GM18498 (cell line): ENCODE results near the gene ZBTB26.
"Not testable (repeated sequence)": the region's sequence is repeated elsewhere in the genome, so short reads cannot be mapped to it uniquely, and the experiment has no call there.

Experiments
- ATAC-seq: cut with Tn5 transposase; IDR thresholded peaks from one replicate; pipeline ENCODE4 v1.9.1; 2021; ENCODE audit warnings: mild to moderate bottlenecking, moderate library complexity; ENCODE audit not compliant: unreplicated experiment

The ZBTB26 gene

GRCh38 chr9:122929796-122930354 is 1.4 kb downstream of the ZBTB26 start:
- ATAC-seq, result no peak

DNA sequence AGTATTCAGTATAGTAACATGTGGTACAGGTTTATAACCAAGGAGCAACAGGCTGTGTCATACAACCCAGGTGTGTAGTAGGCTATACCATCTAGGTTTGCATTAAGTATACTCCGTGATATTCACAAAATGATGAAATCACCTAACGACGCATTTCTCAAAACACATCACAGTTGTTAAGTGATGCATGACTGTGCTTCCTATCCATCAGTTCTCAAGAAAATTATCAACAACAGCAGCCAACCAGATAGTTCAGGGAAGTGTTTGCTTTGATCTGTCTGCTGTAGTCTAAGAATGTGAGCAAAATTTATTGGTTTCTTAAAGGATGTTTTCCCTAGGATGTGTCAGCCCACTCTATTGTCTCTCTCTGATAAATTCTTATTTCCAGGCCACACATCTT is 7.4 kb downstream of the ZBTB26 start:
- ATAC-seq, result no peak

DNA sequence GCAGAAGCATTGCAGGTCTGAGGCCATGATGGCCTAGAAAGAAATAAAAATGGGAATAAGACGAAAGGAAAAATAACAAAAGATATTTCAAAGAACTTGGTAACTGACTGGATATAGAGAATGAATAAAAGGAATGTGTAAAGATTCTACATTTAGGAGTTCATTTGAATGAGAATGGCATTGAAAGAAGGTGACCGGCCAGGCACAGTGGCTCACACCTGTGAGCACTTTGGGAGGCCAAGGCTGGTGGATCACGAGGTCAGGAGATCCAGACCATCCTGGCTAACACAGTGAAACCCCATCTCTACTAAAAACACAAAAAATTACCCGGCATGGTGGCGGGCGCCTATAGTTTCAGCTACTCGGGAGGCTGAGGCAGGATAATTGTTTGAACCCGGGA is 8.6 kb downstream of the ZBTB26 start:
- no peak for ATAC-seq

- ATAC-seq, result no peak
These were observed 13.0 kb downstream of the ZBTB26 start for GRCh38 chr9:122918310-122918709.

DNA sequence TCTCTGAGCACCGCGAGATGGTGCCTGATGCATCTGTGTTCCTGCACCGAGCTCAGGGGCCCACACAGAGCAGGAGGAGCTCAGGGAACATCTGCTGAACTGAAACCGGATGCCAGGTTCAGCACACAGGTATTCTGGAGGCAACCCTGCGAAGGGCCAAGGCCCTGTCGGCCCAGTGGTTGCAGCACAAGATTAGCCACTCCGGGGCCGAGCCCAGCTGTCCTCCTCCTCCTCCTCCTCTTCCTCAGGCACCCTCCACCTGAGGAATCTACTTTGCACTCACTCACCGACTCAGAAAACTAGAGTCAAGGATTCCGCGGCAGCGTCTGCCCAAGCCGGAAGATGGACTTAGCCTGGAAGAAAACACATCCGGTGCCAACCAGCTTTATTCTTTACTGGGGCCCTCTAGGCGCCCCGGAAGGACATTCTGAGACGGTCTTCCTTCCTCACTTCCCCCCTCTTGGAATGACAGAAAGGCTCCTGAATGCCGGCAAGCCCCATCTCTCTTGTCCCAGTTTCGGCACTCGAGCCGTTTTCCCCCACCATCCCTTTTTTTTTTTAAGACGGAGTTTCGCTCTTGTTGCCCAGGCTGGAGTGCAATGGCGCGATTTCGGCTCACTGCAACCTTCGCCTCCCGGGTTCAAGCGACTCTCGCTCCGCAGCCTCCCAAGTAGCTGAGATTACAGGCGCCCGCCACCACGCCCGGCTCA is 18.2 kb downstream of the ZBTB26 start, which contains the start of gene ZBTB6:
TSS of gene ZBTB6 (minus strand) at position 360 of the 710 bp plus-strand sequence. CDS start 1,251 bp downstream, outside the sequence.
- ATAC-seq, result peak; percentile 99

GRCh38 chr9:122912671-122912963 is 18.7 kb downstream of the ZBTB26 start:
- ATAC-seq, result no peak

- ATAC-seq, result not testable (repeated sequence)
These were observed 25.2 kb downstream of the ZBTB26 start for GRCh38 chr9:122906122-122906521.

DNA sequence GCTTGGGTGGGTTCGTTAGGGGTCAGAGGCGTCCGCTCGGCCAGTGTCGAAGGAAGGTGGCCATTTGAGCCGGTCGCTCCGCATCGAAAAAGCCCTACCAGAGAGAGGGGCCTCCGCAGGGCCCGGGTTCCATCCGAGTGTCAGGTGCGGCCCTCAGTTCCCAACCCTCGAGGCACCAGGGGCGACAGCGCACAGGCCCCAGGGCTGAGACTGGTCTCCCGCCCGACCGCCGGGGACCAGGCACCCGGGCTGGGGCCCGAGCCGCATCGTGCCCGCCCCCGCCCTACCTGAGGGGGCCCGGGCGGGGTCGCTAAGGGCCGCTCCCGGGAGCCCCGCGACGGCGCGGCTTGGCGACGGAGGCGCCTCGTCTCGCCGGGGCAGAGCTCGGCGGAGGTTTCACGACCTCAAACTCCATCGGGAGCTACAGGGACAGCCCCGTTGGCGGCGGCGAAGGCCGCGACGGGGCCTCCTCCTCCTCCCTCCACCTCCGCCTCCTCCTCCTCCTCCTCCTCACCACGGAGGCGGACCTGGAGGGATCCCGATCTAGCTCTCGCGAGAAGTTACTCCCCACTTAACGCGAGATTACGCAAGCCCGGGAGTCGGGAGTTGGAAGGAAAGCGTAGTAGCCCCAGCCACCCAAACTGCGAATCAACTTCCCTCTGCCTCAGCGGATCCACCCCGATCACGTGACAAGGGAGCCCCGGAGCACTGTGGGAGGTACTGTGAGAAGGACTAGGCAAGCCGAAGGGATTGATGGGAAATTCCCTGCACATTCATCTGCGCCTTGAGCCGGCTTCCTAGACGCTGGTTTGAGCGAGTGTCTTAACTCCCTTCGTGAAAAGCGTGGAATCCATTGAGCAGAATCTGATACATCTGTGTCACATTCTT is 26.2 kb downstream of the ZBTB26 start, which contains the start of gene RC3H2:
TSS of gene RC3H2 (minus strand) at position 537 of the 888 bp plus-strand sequence. CDS start 7,850 bp downstream, outside the sequence.
- ATAC-seq, result peak; percentile 90

DNA sequence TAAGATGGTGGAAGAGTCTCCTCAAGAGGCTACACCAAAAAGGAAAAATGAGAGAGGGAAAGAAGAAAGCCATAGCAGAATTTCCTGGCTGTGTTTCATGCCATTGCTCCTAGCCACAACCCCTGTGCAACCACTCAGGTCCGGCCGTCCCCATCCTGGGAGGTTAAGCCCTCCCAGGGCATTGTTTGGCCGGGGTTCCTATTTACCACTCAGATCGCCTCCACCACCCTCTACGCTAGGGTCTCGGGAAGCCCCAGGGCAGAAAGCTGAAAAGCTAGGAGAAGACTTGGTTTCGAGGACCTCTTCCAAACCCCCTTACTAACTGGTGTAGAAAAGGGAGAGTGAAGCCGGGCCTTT is 26.9 kb downstream of the ZBTB26 start:
- peak; percentile 22 for ATAC-seq

DNA sequence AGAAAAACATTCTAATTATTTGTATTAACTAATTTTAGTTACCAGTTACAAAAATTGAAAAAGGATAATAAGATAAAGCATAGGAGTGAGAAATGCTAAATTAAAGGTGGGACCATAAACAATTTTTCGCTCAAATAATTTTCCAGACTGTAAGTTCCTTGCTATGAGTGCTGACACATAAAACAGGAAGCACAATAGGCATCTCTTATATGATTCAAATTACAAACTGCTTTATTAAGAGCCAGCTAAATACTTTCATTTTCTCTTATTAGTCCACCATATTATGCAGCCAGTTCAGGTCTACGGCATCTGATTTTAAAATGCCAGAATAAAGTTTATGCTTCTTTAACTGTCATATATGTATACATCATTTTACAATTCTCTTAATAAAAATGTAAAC is 30.5 kb downstream of the ZBTB26 start:
- ATAC-seq, result no peak

DNA sequence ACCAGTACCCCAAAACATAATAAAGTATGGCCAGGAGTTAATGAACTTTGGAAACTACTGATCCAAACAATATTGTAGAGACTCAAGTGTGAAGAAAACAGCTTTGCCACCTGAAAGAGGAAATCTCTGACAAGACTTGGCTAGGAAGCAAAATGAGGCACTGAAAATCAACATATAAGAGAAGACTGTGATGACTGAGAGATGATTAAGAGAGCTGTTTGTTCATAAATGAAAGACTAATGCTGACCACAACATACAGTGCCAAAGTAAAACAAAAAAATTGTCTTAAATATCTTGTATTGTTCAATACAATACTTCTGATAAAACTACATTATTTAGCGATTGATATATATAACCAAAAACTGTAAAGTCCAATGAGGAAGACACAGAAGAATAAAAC is 33.3 kb downstream of the ZBTB26 start:
- ATAC-seq, result no peak

GRCh38 chr9:122888480-122888879 is 42.8 kb downstream of the ZBTB26 start:
- no peak for ATAC-seq

GRCh38 chr9:122883125-122883524 is 48.2 kb downstream of the ZBTB26 start:
- no peak for ATAC-seq

DNA sequence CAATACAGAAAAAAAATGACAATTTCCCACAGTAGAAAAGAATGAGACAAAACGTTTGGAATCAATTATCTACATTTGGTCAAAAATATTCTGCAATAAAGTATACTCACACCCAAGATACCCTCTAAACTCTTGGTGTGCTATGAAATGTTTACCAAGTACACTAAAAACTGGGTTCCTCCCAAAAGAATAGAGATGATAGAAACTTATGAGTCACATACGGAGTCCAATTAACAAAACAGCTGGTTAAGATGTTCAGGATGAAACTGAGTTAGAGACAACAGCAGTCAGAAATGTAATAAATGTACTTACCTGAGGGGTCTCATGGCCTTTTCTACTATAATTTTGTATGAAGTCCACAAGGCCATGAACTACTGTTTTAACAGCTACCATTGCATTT is 51.9 kb downstream of the ZBTB26 start:
- ATAC-seq, result no peak

DNA sequence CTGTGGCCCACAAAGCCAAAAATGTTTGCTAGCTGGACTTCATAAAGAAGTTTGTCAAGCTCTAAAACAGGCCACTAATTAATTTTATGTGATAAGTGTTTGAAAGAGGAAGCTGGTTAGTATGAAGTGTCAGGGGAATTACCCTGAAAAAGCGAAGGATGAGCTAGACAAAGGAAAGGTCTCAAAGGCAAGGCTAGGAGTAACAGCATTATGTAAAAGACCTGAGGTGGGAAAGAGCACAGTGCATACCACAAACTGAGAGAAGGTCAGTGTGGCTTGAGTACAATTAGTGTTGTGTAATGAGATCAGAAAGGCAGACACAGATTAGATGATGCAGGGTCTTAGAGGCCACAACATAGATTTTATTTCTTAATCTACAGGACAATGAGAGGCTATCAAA is 55.8 kb downstream of the ZBTB26 start:
- no peak for ATAC-seq

DNA sequence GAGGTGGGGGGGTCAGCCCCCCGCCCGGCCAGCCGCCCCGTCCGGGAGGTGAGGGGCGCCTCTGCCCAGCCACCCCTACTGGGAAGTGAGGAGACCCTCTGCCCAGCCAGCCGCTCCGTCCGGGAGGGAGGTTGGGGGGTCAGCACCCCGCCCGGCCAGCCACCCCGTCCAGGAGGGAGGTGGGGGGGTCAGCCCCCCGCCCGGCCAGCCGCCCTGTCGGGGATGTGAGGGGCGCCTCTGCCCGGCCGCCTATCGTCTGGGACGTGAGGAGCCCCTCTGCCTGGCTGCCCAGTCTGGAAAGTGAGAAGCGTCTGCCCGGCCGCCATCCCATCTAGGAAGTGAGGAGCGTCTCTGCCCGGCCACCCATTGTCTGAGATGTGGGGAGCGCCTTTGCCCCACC is 64.0 kb downstream of the ZBTB26 start:
- ATAC-seq, result not testable (repeated sequence)

DNA sequence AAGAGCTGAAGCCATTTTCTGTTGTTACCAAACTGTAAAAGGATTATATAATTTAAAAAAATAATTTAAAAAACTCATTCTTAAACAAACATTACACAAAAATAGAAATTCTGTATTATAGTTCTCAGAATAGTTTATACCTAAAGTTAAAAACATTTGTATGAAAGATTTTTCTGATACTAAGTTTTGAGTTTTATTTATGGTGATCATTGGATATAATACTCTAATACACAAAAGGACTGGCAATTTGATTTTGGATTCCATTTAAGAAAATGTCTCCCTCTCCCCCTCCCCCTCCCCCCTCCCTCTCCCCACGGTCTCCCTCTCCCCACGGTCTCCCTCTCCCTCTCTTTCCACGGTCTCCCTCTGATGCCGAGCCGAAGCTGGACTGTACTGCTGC is 65.2 kb downstream of the ZBTB26 start:
- ATAC-seq, result no peak
